ENCODE results near the gene TIMM23B. TPM values are rescaled to one million over a fixed set of nuclear protein-coding genes. Genes with fewer than 3 reads are reported as not detected.
"Not testable (repeated sequence)": the region's sequence is repeated elsewhere in the genome, so short reads cannot be mapped to it uniquely, and the experiment has no call there.

Gene TIMM23B, protein sequence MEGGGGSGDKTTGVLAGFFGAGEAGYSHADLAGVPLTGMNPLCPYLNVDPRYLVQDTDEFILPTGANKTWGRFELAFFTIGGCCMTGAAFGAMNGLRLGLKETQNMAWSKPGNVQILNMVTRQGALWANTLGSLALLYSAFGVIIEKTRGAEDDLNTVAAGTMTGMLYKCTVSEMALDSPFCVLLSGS
- total RNA-seq: 20.5 and 21.9 TPM in 2 replicates

GRCh38 chr10:49941447-49942338 is at the start of gene TIMM23B, which contains the start of gene PARG:
TIMM23B (plus strand) TSS chr10:49942053; CDS start chr10:49942195, 142 bp downstream.
PARG (minus strand) TSS chr10:49942027; CDS start chr10:49941725, 302 bp downstream.
- intact Hi-C loops (cut with micrococcal nuclease): not testable (repeated sequence)

DNA sequence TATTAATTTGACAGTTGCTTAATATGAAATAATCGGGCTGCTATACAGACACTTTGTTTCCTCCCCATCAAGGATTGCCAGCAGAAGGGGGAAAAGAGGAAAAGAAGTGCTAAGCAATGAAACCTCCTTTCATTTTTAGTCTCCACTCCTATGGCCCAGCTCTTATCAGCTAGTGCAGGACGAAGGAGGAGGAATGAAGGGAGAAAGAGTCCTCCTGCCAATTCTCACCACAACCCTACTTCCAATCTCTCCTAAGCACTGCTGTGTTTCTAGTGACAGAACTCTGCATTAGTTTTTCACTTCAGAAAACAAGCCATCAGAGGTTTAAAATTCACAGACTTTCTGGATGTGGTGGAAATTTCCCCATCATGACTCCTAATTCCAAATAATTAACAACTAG is 41.9 kb upstream of the TIMM23B start:
- intact Hi-C loops (cut with micrococcal nuclease): loop anchor here (10.0 kb wide), 1 partner anchor 305 kb away; no protein-coding TSS in a partner anchor

DNA sequence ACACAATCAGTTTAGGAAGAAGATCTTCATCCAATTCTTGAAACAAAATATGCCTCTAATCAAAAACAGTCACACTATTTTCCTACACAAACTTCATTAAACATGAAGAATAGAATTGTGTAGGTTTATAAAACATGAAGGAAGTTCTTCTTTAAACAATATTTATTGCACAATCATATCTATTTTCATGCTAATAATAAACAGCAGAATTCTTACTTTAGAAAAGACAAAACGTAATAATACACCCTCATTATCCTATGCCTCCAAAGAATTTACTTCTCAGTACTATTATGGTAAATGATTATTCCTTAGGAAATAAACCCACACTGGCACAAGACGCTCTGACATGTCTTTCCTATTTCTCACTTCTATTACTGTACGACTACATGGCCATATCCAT is 41.4 kb upstream of the TIMM23B start:
- intact Hi-C loops (cut with micrococcal nuclease): not testable (repeated sequence)

DNA sequence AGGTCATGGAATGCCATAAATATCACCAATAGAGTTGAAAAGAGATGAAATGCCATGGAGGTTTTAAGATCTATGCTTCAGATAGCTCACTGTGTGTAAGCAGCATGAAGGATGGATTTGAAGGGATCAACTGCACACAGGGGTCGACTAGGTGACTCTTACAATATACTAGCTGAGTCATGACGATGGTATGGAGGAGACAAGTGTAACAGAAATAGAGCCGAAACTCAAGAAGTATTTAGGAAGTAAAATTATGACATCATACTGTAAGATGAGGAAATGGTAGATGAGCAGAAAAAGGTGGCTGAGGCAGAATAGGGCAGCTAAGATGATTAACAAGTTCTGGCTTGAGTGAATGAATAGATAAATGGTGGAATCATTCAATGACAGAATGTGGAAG is 38.0 kb upstream of the TIMM23B start:
- intact Hi-C loops (cut with micrococcal nuclease): not testable (repeated sequence)

DNA sequence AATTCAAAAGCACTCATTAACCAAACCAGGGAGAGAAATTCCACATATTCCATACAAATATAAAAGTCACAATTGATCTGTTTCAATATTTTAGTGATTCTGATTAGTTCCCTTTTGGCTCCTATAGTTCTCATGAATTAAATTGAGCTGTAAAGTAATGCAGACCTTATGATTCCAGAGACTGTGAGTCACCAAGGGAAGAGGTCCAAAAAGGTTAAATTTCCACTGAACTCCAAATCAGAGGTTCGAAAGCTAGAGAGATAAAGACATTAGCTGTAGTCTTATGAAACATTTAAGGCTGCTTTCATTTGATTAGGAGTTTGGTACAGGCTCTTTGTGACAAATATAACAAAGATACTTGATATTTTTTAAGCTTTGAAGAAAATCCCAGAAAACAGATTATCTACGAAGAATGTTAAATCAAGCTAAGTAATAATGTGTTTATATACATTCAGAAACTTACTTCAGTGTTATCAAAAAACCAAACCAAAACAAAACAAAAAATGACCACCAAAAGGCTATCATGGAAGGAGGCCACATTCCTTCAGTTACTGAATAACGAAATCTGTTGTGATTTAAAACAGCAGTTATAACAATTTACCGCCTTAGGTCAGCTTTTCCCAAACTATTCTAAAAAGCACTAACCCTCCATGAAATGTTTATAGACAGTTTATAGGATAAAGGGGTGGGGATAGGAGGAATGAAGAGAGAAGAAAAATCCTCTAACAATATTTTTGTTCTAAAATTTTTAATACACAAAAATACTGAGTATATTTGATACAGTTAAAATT is 33.4 kb upstream of the TIMM23B start:
- intact Hi-C loops (cut with micrococcal nuclease): not testable (repeated sequence)

DNA sequence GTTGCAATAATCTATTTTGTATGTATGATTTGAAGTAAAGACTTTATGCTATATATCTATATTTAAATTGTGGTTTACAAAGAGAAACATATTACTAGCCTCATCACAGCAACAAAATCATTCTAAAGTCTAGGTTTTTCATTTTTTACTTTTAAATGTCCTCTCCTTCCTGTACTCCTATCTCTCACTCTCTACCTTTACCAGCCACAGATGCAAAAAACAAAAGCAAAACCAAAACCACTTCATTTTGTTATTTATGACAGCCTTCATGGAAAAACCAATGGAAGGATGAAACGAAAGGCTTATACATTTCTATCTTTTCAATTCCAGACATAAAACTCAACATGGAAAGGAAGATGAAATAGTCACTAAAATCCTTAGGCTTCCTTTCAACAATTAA is 31.6 kb upstream of the TIMM23B start:
- intact Hi-C loops (cut with micrococcal nuclease): not testable (repeated sequence)

- intact Hi-C loops (cut with micrococcal nuclease): not testable (repeated sequence)
Measured at GRCh38 chr10:49916451-49916850, 25.4 kb upstream of the TIMM23B start.

DNA sequence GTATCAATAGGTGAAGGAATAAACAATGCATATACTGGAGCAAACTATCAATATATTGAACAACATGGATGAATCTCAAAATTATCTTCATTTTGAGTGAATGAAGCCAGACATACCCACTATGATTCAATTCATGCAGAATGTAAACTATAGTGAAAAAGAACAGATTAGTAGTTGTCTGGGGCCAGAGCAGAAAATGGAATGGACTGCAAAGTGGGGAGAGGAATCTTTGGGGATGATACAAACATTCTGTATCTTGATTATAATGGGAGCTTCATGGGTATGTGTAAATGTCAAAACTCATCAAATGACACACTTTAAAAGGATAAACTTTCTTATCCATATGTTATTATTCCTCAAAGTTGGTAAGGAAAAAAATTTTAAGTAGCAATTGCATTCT is 23.9 kb upstream of the TIMM23B start:
- intact Hi-C loops (cut with micrococcal nuclease): not testable (repeated sequence)

DNA sequence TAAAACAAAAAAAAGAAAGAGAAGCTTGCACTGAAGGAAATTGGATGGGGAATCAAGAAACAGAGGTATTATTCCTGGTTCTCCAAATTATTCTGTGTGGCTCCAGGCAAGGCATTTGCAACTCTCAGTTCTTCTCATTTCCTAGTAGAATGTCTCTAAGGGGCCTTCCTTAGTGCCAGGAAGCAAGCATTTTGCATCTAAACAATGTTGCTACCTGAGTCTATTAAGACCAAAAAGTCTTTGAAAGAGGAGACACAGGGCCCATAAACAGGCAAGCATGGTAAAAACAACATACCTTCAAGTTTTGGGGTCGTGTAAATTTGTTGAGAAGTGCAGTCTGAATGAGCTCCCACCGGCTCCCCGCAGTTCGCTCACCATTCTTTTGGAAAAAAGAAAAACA is 19.8 kb upstream of the TIMM23B start:
- intact Hi-C loops (cut with micrococcal nuclease): not testable (repeated sequence)

GRCh38 chr10:49923572-49923971 is 18.3 kb upstream of the TIMM23B start:
- intact Hi-C loops (cut with micrococcal nuclease): not testable (repeated sequence)

DNA sequence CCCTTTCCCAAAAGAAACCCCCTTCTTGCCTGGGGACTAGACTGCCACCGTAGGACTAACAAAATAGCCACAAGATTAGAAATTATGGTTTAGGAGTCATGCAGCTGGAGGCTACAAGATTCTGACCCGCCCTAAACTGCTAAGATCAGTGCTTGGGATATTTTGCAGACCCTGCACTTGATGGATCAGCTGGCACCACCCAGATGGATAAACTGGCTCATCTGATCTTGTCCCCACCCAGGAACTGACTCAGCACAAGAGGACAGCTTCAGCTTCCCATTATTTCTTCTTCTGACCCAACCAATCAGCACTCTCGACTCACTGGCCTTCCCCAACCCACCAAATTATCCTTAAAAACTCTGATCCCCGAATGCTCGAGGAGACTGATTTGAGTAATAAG is 10.6 kb upstream of the TIMM23B start:
- intact Hi-C loops (cut with micrococcal nuclease): not testable (repeated sequence)

GRCh38 chr10:49931959-49932728 is 9.7 kb upstream of the TIMM23B start:
- intact Hi-C loops (cut with micrococcal nuclease): not testable (repeated sequence)

GRCh38 chr10:49942339-49942705 is 469 bp downstream of the TIMM23B start:
- intact Hi-C loops (cut with micrococcal nuclease): not testable (repeated sequence)

GRCh38 chr10:49943607-49944006 is 1.8 kb downstream of the TIMM23B start:
- intact Hi-C loops (cut with micrococcal nuclease): not testable (repeated sequence)

DNA sequence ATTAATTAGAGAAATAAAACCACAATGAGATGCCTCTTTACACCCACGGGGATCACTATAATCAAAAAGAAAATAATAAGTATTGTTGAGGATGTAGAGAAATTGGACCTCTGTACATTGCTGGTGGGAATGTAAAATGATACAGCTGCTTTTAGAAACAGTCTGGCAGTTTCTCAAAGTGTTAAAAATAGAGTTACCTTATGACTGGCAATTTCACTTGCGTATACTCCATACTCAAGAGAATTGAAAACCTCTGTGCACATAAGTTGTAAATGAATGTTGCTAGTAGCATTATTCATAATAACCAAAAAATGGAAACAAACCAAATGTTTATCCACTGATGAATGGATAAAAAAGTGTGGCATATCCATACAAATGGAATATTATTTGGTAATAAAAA is 6.3 kb downstream of the TIMM23B start:
- intact Hi-C loops (cut with micrococcal nuclease): not testable (repeated sequence)

GRCh38 chr10:49948737-49949136 is 6.9 kb downstream of the TIMM23B start:
- intact Hi-C loops (cut with micrococcal nuclease): not testable (repeated sequence)

DNA sequence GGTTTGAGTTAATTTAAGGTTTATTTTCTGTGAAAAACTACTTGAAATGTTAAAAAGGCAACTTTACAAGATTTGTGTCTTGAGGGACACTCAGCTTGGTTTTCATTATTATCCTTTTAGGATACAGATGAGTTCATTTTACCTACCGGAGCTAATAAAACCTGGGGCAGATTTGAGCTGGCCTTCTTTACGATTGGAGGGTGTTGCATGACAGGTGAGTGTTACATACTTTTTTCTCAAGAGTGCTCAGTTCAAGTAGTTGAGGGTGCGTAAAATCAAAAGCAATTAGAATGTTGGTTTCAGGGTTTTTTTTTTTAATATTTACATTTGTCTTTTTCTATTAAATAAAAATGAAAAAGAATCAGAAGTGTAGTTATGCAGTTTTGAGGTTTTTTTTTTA is 10.2 kb downstream of the TIMM23B start:
- intact Hi-C loops (cut with micrococcal nuclease): not testable (repeated sequence)

- intact Hi-C loops (cut with micrococcal nuclease): not testable (repeated sequence)
Measured at GRCh38 chr10:49953122-49953521, 11.3 kb downstream of the TIMM23B start.

DNA sequence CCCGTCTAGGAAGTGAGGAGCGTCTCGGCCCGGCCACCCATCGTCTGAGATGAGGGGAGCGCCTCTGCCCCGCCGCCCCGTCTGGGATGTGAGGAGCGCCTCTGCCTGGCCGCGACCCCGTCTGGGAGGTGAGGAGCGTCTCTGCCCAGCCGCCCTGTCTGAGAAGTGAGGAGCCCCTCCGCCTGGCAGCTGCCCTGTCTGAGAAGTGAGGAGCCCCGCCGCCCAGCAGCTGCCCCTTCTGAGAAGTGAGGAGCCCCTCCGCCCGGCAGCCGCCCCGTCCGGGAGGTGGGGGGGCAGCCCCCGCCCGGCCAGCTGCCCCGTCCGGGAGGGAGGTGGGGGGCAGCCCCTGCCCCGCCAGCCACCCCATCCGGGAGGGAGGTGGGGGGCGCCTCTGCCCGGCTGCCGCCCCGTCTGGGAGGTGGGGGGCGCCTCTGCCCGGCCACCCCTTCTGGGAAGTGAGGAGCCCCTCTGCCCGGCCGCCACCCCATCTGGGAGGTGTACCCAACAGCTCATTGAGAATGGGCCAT is 28.5 kb downstream of the TIMM23B start:
- intact Hi-C loops (cut with micrococcal nuclease): not testable (repeated sequence)

- intact Hi-C loops (cut with micrococcal nuclease): not testable (repeated sequence)
Measured at GRCh38 chr10:49971466-49971865, 29.6 kb downstream of the TIMM23B start.

DNA sequence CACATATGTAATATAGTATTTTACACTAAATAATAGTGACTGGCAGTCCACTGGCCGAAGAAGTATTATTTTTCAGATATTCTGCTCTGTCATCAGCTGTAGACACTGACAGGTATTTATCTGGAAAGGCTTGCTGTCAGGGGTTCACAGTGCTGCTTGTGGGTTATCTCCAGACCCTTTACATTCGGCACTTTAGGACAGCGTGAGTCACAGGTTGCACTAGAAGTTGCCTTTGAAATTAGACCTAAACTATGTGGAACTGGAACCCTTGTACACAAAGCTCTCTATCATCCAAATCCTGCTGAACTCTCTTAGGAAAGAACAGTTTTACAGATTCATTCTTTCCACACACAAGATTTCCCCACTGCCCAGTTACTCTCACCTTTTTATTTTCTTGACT is 30.2 kb downstream of the TIMM23B start:
- intact Hi-C loops (cut with micrococcal nuclease): not testable (repeated sequence)

Data from T-helper 2 cell treated with Interferon-gamma antibody and Interleukin-4, amounts not matched to agents 100 ng/mL and 5 ng/mL, for 36 hours (primary cell).